HG03460 (cell line): Measurements from ENCODE around the gene CLECL1.

Experiments
- ATAC-seq: cut with Tn5 transposase; IDR thresholded peaks from one replicate; pipeline ENCODE4 v1.9.1; 2021; ENCODE audit not compliant: unreplicated experiment

Gene CLECL1

GRCh38 chr12:9732921-9733461, at the start of gene CLECL1:
TSS of gene CLECL1 (minus strand) at chr12:9733097.
- peak; percentile 39 for ATAC-seq

- no peak for ATAC-seq
These were observed 48.5 kb upstream of the CLECL1 start for GRCh38 chr12:9781360-9781759.

GRCh38 chr12:9779209-9779608, 46.3 kb upstream of the CLECL1 start:
- ATAC-seq, result no peak

DNA sequence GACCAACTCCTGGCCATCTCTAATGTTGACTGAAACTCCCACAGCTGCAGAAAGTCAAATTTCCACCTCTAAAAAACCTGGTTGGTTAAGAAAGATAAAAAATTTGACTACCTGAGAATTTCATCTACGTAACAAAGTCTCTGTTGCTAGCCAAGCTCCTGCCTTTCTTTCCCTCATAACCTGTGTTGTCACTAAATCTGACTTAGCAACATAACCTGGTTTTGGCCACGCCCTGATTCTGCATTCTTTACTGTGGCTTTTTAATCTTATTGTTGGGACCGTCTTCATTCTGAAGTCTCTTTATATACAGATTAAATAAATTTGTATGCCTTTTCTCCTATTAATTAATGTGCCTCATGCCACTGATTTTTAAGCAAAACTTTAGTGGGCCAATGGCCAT, 43.9 kb upstream of the CLECL1 start:
- ATAC-seq, result no peak

- ATAC-seq, result no peak
These were observed 40.5 kb upstream of the CLECL1 start for GRCh38 chr12:9773216-9773877.

DNA sequence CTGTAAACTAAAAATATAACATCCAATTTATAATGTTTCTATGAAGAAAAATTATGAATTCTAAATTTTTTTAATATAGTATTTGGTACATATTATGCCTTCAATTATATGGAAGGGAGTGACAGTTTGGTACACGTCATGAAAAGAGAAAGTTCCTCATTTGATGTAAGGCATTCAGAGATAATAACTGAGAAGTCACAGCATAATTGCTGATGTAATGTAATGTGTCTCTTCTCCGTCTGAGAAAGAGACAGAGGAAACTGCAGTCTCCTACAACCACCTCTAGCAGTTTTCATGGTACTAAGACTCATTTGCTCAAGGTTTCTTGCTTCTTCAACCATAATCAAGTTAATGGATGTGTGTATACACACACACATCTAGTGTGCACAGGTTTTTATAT, 30.1 kb upstream of the CLECL1 start:
- ATAC-seq, result no peak

DNA sequence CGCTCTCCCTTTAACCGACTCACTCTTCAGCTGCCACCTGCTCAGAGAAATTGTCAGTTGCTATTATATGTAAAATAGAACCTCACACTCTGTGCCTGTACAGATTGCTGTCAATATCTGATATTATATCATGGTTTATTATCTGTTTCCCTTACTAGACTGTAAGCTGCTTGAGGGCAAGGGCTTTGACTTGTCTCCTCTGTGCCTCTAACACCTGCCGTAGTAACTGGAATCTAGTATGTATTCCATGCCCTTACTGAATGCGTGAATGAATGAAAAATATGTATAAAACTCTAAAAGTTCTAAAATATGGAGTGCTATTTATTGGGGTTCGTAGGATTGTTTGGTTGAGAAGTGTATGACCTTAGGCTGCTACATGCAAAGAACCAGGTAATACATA, 29.5 kb upstream of the CLECL1 start:
- no peak for ATAC-seq

DNA sequence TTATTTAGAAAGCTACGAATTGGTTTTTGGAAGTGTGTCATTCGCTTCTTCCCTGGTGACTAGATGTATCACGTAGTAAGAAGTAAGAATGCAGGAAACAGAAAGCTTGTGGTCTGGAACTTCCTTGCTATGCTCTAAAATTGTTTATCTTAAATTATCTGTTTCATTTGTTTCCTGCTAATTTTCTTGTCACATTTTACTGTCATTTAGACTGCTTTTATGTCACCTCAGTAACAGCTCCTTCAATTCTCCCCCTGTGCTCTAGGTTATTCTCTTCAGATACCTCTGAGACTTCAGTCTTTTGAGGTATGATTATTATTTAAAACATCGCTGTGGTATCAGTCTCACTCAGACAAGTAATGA, 28.5 kb upstream of the CLECL1 start:
- ATAC-seq, result no peak

DNA sequence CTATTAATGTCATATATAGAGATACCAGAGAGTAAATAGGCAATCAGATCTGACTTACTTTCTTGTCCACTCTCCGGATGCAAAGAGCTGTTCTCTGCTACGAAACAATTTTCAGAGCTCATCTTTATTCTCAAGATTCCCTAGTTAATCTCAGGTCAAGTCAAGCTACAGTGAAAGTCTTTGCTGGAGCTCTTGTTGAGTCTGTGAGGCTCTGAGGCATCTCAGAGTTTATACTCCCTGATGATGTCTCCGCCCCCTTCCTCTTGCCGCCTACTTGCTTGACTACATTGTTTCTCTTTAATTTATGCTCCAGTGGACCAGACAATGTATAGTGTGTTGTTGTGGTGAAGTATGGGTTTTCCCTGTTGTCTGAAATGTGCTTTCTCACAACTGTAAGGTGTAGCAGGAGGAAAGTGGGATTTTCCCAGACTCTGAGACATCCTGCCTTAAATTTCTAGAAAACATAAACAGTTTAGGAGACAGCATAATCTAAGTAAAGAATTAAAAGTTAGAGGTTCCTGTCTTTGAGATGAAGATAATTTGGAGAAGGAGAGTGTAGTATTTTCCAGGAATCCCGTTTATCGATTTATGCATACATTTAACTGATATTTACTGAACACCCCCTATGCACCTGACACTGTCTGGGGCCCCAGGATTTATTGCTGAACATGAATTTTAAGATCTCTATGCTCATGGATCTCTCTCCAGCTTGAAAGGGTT, 28.0 kb upstream of the CLECL1 start, which contains the start of gene CD69:
Gene CD69, minus strand, starts transcription at position 203 of the 720 bp plus-strand sequence. Its CDS starts 81 bp downstream, at position 122.
- peak; percentile 36 for ATAC-seq

- ATAC-seq, result no peak
These were observed 27.2 kb upstream of the CLECL1 start for GRCh38 chr12:9760120-9760519.

GRCh38 chr12:9759694-9760093, 26.8 kb upstream of the CLECL1 start:
- ATAC-seq, result no peak

GRCh38 chr12:9758119-9758518, 25.2 kb upstream of the CLECL1 start:
- ATAC-seq, result no peak

DNA sequence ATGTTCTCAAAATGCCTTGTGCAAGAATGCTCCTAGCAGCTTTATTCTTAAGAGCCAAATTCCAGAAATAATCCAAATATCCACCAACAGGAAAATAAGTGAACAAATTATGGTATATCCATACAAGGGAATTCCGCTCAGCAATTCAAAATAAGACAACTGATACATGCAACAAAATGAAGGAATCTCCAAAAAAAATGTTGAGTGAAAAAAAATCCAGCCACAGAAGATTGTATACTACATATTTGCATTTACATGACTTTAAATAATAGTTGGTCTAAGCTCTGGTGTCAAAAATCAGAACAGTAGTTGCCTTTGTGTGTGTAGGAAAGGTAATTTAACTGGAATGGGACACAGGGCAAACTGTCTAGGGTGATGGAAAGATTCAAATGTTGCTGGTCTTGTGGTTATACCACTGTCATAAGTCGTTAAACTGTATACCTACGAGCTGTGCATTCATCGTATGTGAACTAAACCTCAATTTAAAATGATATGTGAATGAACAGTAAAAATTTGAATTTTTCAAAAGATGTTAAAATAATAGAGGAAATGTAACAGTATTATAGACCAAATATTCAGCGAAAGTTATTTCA, 24.6 kb upstream of the CLECL1 start:
- no peak for ATAC-seq

GRCh38 chr12:9756706-9757105, 23.8 kb upstream of the CLECL1 start:
- no peak for ATAC-seq

DNA sequence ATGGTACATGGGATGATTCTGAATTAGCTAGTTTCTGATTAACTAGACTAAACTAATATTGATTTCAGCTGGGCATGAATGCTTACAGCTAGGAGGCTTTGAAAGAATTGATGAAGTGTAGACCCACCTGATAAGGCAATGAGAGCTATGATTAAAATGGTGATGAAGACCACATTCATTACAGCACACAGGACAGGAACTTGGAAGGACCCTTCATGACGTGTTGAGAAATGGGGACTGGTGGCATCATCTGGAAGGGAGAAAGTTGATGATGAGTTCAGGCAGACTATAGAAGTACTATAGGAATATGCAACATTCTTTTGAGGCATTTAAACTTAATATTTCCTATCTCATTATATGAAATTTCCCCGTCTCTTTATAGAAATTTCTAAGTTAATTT, 23.3 kb upstream of the CLECL1 start:
- ATAC-seq, result no peak

DNA sequence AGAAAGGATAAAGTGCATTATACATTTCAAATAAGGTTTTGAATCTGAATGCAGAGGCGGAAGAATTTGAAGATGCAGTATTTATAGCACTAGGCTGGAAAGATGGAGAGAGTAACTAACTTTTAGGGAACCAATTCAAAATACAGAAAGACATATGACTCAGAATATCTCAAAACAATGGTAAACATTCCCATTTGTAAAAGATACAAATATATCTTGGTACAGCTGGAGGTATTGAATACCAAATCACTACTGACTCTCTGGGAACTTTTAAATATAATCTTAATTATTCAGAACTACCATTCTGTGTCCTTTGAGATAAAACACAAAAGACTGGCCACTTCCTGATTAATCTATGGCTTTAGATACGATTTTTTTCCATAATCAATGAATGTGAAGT, 22.7 kb upstream of the CLECL1 start:
- ATAC-seq, result no peak

- no peak for ATAC-seq
These were observed 22.1 kb upstream of the CLECL1 start for GRCh38 chr12:9755035-9755434.

- ATAC-seq, result no peak
These were observed 21.4 kb upstream of the CLECL1 start for GRCh38 chr12:9754099-9754927.

DNA sequence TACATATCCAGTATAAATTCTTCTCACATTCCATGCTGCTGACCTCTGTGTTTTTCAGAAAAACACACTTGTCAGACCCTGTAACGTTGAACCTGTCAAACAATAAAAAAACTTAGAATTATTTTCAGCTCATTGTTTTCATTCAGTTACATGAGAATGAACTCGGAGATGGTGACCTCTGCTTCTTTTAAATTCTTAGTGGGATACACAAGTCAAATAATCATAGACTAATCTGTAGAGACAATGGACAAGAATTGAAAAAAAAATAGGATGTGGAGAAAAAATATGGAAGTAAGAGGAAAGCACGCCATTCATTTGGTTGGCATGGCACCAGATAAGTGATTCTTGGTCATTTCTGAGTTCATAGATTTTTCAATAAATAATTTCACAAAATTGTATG, 20.6 kb upstream of the CLECL1 start:
- no peak for ATAC-seq

DNA sequence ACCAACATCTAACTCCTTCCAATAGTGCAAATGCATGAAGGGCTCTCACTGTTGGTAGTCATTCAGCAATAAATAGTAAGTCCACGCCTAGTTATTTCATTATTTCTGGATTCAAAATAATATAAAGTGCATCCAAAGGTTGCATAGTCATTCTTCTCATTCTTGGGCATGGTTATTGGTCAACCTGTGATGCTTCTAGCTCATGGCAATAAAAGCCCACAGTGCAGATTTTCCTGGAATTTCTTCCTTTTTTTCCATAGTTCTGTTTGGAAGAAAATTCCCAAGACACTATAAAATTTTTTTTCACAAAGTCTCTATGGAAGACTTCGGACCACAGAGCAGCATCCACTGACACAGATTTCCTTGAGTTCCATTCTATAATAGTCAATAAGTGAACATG, 20.2 kb upstream of the CLECL1 start:
- no peak for ATAC-seq
